ENCODE results near the gene FAM117B. TPM values are rescaled to one million over a fixed set of nuclear protein-coding genes. Genes with fewer than 3 reads are reported as not detected.

FAM117B gene
- polyA plus RNA-seq, 1 experiment: 2.2 TPM

DNA sequence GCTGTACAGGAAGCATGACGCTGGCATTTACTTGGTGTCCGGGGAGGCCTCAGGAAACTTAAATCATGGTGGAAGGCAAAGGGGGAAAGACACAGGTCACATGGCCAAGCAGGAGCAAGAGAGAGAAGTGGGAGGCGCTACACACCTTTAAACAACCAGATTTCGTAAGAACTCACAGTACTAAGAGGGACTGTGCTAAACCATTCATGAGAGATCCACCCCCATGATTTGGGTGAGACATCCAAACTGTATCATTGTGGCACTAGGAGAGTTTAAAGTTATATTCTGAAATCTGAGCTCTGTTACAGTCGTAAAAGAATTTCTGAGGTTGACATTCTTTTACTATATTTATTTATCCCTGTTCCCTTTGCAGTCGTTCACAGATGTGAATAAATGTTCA, 120.2 kb downstream of the FAM117B start:
- Histone ChIP-seq H3K9me3 (ENCODE audit: control insufficient read depth, insufficient read depth, low read length) (no peaks in the 10 kb centered on the region), H3K27ac (ENCODE audit: low read depth, low read length) (no peak overlapping the region), H3K4me3 (ENCODE audit: low read depth, low read length) (no peak overlapping the region), H3K27me3 (ENCODE audit: control insufficient read depth, insufficient read depth, low read length) (no peaks in the 10 kb centered on the region)
- peak; percentile 1 for DNase-seq (ENCODE audit: low read depth, low spot score)
- TF ChIP-seq CTCF (IDR thresholded peaks at IDR 0.05; ENCODE audit: low read depth, low read length): no peak
- ChIA-PET POLR2A (interaction anchor here (0.6 kb wide), 1 partner anchor 245 kb away, joined by 4 read pairs; no protein-coding TSS in a partner anchor), CTCF (no interaction called here)

DNA sequence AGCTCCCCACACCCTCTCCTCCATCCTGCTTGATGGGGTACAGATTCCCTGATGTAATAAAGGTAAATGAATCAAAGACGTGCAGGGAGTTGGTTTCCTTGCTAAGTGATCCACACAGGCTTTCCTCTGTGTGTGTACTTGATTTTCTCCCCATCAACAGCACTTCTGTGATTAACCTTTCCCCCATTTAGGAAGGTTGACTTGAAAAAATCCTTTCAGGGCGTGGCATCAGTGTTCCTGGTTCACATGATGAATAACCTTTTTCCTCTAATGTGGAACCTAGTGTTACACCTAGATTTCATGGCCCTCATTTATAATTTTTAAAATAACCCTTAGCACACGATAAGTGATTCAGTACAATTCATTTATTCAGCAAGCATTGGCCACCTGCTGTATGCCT, 121.8 kb downstream of the FAM117B start:
- TF ChIP-seq CTCF (IDR thresholded peaks at IDR 0.05; ENCODE audit: low read depth, low read length): no peak
- ChIA-PET POLR2A (no interaction called here), CTCF (no interaction called here)
- H3K9me3 ChIP-seq (ENCODE audit: control insufficient read depth, insufficient read depth, low read length): no peaks in the 10 kb centered on the region
- H3K27me3 ChIP-seq (ENCODE audit: control insufficient read depth, insufficient read depth, low read length): no peaks in the 10 kb centered on the region
- no peak overlapping the region for H3K4me3 ChIP-seq (ENCODE audit: low read depth, low read length)
- no peak overlapping the region for H3K27ac ChIP-seq (ENCODE audit: low read depth, low read length)
- no peak for DNase-seq (ENCODE audit: low read depth, low spot score)

DNA sequence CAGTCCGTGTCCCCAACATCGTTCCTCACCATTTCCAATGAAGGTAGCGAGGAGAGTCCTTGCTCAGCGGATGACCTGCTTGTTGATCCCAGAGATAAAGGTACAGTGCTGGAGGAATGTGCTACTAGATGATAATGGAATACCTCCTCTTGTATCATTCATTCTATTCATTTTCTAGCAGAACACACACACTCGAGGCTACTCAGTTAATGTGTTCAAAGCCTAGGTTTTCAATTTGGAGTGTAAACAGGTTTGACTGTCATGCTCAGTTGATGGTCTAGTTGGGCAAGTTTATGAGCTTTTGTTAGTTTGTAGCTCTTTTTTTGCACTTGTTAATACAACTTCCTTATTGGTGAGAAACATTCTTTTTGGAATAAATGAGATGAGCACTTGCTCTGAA, 122.6 kb downstream of the FAM117B start:
- CTCF ChIA-PET: interaction anchor here (1.8 kb wide), 1 partner anchor 11 kb away, joined by 6 read pairs; no protein-coding TSS in a partner anchor
- TF ChIP-seq CTCF (IDR thresholded peaks at IDR 0.05; ENCODE audit: low read depth, low read length): no peak

GRCh38 chr2:202758128-202758527, 123.4 kb downstream of the FAM117B start:
- H3K27ac ChIP-seq (ENCODE audit: low read depth, low read length): no peak overlapping the region
- TF ChIP-seq CTCF (IDR thresholded peaks at IDR 0.05; ENCODE audit: low read depth, low read length): no peak
- POLR2A ChIA-PET: no interaction called here
- no peaks in the 10 kb centered on the region for H3K27me3 ChIP-seq (ENCODE audit: control insufficient read depth, insufficient read depth, low read length)
- CTCF ChIA-PET: interaction anchor here (1.8 kb wide), 1 partner anchor 10 kb away, joined by 6 read pairs; no protein-coding TSS in a partner anchor
- no peak for DNase-seq (ENCODE audit: low read depth, low spot score)
- H3K4me3 ChIP-seq (ENCODE audit: low read depth, low read length): no peak overlapping the region
- H3K9me3 ChIP-seq (ENCODE audit: control insufficient read depth, insufficient read depth, low read length): no peaks in the 10 kb centered on the region

More for the DNA sequence above, 122.6 kb downstream of the FAM117B start:
- H3K27me3 ChIP-seq (ENCODE audit: control insufficient read depth, insufficient read depth, low read length): no peaks in the 10 kb centered on the region
- no peak overlapping the region for H3K4me3 ChIP-seq (ENCODE audit: low read depth, low read length)
- no peak overlapping the region for H3K27ac ChIP-seq (ENCODE audit: low read depth, low read length)
- H3K9me3 ChIP-seq (ENCODE audit: control insufficient read depth, insufficient read depth, low read length): no peaks in the 10 kb centered on the region
- no peak for DNase-seq (ENCODE audit: low read depth, low spot score)
- POLR2A ChIA-PET: no interaction called here

GRCh38 chr2:202758604-202759003, 123.8 kb downstream of the FAM117B start:
- DNase-seq (ENCODE audit: low read depth, low spot score): no peak
- H3K9me3 ChIP-seq (ENCODE audit: control insufficient read depth, insufficient read depth, low read length): no peaks in the 10 kb centered on the region
- H3K27ac ChIP-seq (ENCODE audit: low read depth, low read length): no peak overlapping the region
- H3K27me3 ChIP-seq (ENCODE audit: control insufficient read depth, insufficient read depth, low read length): no peaks in the 10 kb centered on the region
- ChIA-PET CTCF (interaction anchor here (1.8 kb wide), 1 partner anchor 10 kb away, joined by 6 read pairs; no protein-coding TSS in a partner anchor), POLR2A (no interaction called here)
- no peak for TF ChIP-seq CTCF (IDR thresholded peaks at IDR 0.05; ENCODE audit: low read depth, low read length)
- no peak overlapping the region for H3K4me3 ChIP-seq (ENCODE audit: low read depth, low read length)
